Activated naive CD8-positive, alpha-beta T cell treated with anti-CD3 and anti-CD28 coated beads, Interleukin-2, amount 10 ng/mL, durations not matched to agents 7 days and 5 days (primary cell): Measurements from ENCODE around the gene ST3GAL5. TPM values are rescaled to one million over a fixed set of nuclear protein-coding genes. Genes with fewer than 3 reads are reported as not detected.

Experiments
- ATAC-seq: fragments of 150-1000 bp; cut with Tn5 transposase; one replicate; pipeline ENCODE4 v1.10.0; 2021; ENCODE audit warnings: low read depth, moderate library complexity
- POLR2A ChIA-PET: fragments of 350-600 bp; sonication (Branson Sonifier 250); formaldehyde crosslinking; loops from one replicate; lab custom pipeline; 2021; ENCODE audit warnings: antibody characterized with exemption; lab: Charles Lee
- DNase-seq: peaks from one replicate; pipeline ENCODE4 v3.0.0; 2021
- H3K27ac Mint-ChIP-seq: one replicate; pipeline ENCODE4 v1.8.0; 2022; ENCODE audit warnings: mild to moderate bottlenecking, mixed read lengths
- H3K27me3 Mint-ChIP-seq: one replicate; pipeline ENCODE4 v1.8.0; 2022; ENCODE audit warnings: mild to moderate bottlenecking, moderate library complexity, mixed read lengths
- H3K36me3 Mint-ChIP-seq: one replicate; pipeline ENCODE4 v1.8.0; 2021; ENCODE audit warnings: mild to moderate bottlenecking, mixed read lengths
- H3K4me1 Mint-ChIP-seq: one replicate; pipeline ENCODE4 v1.8.0; 2021; ENCODE audit warnings: mixed read lengths
- H3K4me3 Mint-ChIP-seq: one replicate; pipeline ENCODE4 v1.8.0; 2022; ENCODE audit warnings: mild to moderate bottlenecking, moderate library complexity, mixed read lengths
- H3K9me3 Mint-ChIP-seq: one replicate; pipeline ENCODE4 v1.8.0; 2021; ENCODE audit warnings: mixed read lengths
- total RNA-seq, 2 experiments: library from RNA; stranded (reverse); gene quantifications; one replicate each; pipeline ENCODE4 v1.2.3, GENCODE V29; 2021

Gene ST3GAL5
- total RNA-seq, 2 experiments from 2014 or later = 59.9 to 62.8 TPM

- no peak overlapping the region for H3K27ac Mint-ChIP-seq
- no peak for ATAC-seq
- H3K27me3 Mint-ChIP-seq = peaks cover 21% of the 10 kb centered on the region
- POLR2A ChIA-PET = no interaction called here
- H3K9me3 Mint-ChIP-seq = no peaks in the 10 kb centered on the region
- H3K36me3 Mint-ChIP-seq = no peaks in the 10 kb centered on the region
- DNase-seq = no peak
- H3K4me3 Mint-ChIP-seq = no peak overlapping the region
- H3K4me1 Mint-ChIP-seq = no peaks in the 10 kb centered on the region
These were observed 92.2 kb downstream of the ST3GAL5 start for GRCh38 chr2:85796341-85797262.

- Mint-ChIP-seq H3K4me3 (no peak overlapping the region), H3K27ac (no peak overlapping the region), H3K36me3 (no peaks in the 10 kb centered on the region), H3K4me1 (no peaks in the 10 kb centered on the region), H3K9me3 (no peaks in the 10 kb centered on the region), H3K27me3 (peaks cover 25% of the 10 kb centered on the region)
- POLR2A ChIA-PET = no interaction called here
- DNase-seq = no peak
- no peak for ATAC-seq
These were observed 92.8 kb downstream of the ST3GAL5 start for GRCh38 chr2:85796046-85796340.

GRCh38 chr2:85795331-85796045 is 93.3 kb downstream of the ST3GAL5 start:
- H3K36me3 Mint-ChIP-seq = no peaks in the 10 kb centered on the region
- H3K9me3 Mint-ChIP-seq = no peaks in the 10 kb centered on the region

GRCh38 chr2:85794491-85795121 is 94.2 kb downstream of the ST3GAL5 start:
- Mint-ChIP-seq H3K4me3 (no peak overlapping the region), H3K36me3 (no peaks in the 10 kb centered on the region), H3K27ac (no peak overlapping the region), H3K4me1 (no peaks in the 10 kb centered on the region), H3K27me3 (peaks cover 23% of the 10 kb centered on the region), H3K9me3 (no peaks in the 10 kb centered on the region)
- DNase-seq (no peak), ATAC-seq (no peak)
- POLR2A ChIA-PET = no interaction called here

More at GRCh38 chr2:85795331-85796045, 93.3 kb downstream of the ST3GAL5 start:
- H3K4me3 Mint-ChIP-seq = no peak overlapping the region
- POLR2A ChIA-PET = interaction anchor here (0.6 kb wide), 1 partner anchor 104 kb away, joined by 3 read pairs; no protein-coding TSS in a partner anchor
- H3K27ac Mint-ChIP-seq = no peak overlapping the region
- DNase-seq (no peak), ATAC-seq (no peak)
- H3K4me1 Mint-ChIP-seq = no peaks in the 10 kb centered on the region
- H3K27me3 Mint-ChIP-seq = peaks cover 25% of the 10 kb centered on the region

GRCh38 chr2:85794038-85794441 is 94.8 kb downstream of the ST3GAL5 start:
- H3K4me3 Mint-ChIP-seq = no peak overlapping the region
- H3K27me3 Mint-ChIP-seq = peaks cover 24% of the 10 kb centered on the region
- H3K27ac Mint-ChIP-seq = no peak overlapping the region
- DNase-seq = no peak
- no peaks in the 10 kb centered on the region for H3K4me1 Mint-ChIP-seq
- ATAC-seq = no peak
- POLR2A ChIA-PET = no interaction called here
- no peaks in the 10 kb centered on the region for H3K36me3 Mint-ChIP-seq
- no peaks in the 10 kb centered on the region for H3K9me3 Mint-ChIP-seq

- H3K4me1 Mint-ChIP-seq = no peaks in the 10 kb centered on the region
- no peaks in the 10 kb centered on the region for H3K9me3 Mint-ChIP-seq
- peaks cover 24% of the 10 kb centered on the region for H3K27me3 Mint-ChIP-seq
- H3K4me3 Mint-ChIP-seq = no peak overlapping the region
- no peaks in the 10 kb centered on the region for H3K36me3 Mint-ChIP-seq
- no peak overlapping the region for H3K27ac Mint-ChIP-seq
- ATAC-seq = no peak
- DNase-seq = no peak
- POLR2A ChIA-PET = no interaction called here
These were observed 95.2 kb downstream of the ST3GAL5 start for GRCh38 chr2:85793584-85793983.

- H3K27me3 Mint-ChIP-seq = peaks cover 24% of the 10 kb centered on the region
- no peaks in the 10 kb centered on the region for H3K4me1 Mint-ChIP-seq
- DNase-seq (no peak), ATAC-seq (no peak)
- POLR2A ChIA-PET = no interaction called here
- no peaks in the 10 kb centered on the region for H3K9me3 Mint-ChIP-seq
- H3K27ac Mint-ChIP-seq = no peak overlapping the region
- no peak overlapping the region for H3K4me3 Mint-ChIP-seq
- H3K36me3 Mint-ChIP-seq = no peaks in the 10 kb centered on the region
These were observed 95.9 kb downstream of the ST3GAL5 start for GRCh38 chr2:85792783-85793441.

- no peaks in the 10 kb centered on the region for H3K36me3 Mint-ChIP-seq
- ATAC-seq (no peak), DNase-seq (peak; percentile 10)
- POLR2A ChIA-PET = no interaction called here
- no peaks in the 10 kb centered on the region for H3K4me1 Mint-ChIP-seq
- H3K4me3 Mint-ChIP-seq = no peak overlapping the region
- H3K9me3 Mint-ChIP-seq = no peaks in the 10 kb centered on the region
- peaks cover 24% of the 10 kb centered on the region for H3K27me3 Mint-ChIP-seq
- H3K27ac Mint-ChIP-seq = no peak overlapping the region
These were observed 96.9 kb downstream of the ST3GAL5 start for GRCh38 chr2:85791704-85792565.

GRCh38 chr2:85790499-85791188 is 98.1 kb downstream of the ST3GAL5 start:
- no peak for ATAC-seq
- H3K36me3 Mint-ChIP-seq = no peaks in the 10 kb centered on the region

GRCh38 chr2:85790032-85790431 is 98.8 kb downstream of the ST3GAL5 start:
- DNase-seq = no peak
- H3K4me1 Mint-ChIP-seq = peaks cover 7% of the 10 kb centered on the region
- H3K9me3 Mint-ChIP-seq = no peaks in the 10 kb centered on the region
- no peaks in the 10 kb centered on the region for H3K36me3 Mint-ChIP-seq
- no peak for ATAC-seq
- H3K4me3 Mint-ChIP-seq = no peak overlapping the region
- POLR2A ChIA-PET = no interaction called here
- H3K27ac Mint-ChIP-seq = no peak overlapping the region
- peaks cover 33% of the 10 kb centered on the region for H3K27me3 Mint-ChIP-seq

More at GRCh38 chr2:85790499-85791188, 98.1 kb downstream of the ST3GAL5 start:
- H3K27me3 Mint-ChIP-seq = peaks cover 27% of the 10 kb centered on the region
- POLR2A ChIA-PET = no interaction called here
- DNase-seq = no peak
- H3K4me3 Mint-ChIP-seq = no peak overlapping the region
- no peaks in the 10 kb centered on the region for H3K9me3 Mint-ChIP-seq
- H3K4me1 Mint-ChIP-seq = peaks cover 1% of the 10 kb centered on the region
- H3K27ac Mint-ChIP-seq = no peak overlapping the region

GRCh38 chr2:85789271-85789670 is 99.5 kb downstream of the ST3GAL5 start:
- ATAC-seq (no peak), DNase-seq (no peak)
- peaks cover 7% of the 10 kb centered on the region for H3K4me1 Mint-ChIP-seq
- no peak overlapping the region for H3K4me3 Mint-ChIP-seq
- no peaks in the 10 kb centered on the region for H3K9me3 Mint-ChIP-seq
- H3K27ac Mint-ChIP-seq = no peak overlapping the region
- H3K36me3 Mint-ChIP-seq = no peaks in the 10 kb centered on the region
- POLR2A ChIA-PET = no interaction called here
- H3K27me3 Mint-ChIP-seq = peaks cover 34% of the 10 kb centered on the region

- Mint-ChIP-seq H3K36me3 (no peaks in the 10 kb centered on the region), H3K4me3 (no peak overlapping the region), H3K27me3 (peaks cover 29% of the 10 kb centered on the region), H3K27ac (no peak overlapping the region), H3K9me3 (no peaks in the 10 kb centered on the region), H3K4me1 (peaks cover 7% of the 10 kb centered on the region)
- ATAC-seq (no peak), DNase-seq (no peak)
- POLR2A ChIA-PET = no interaction called here
These were observed 100.2 kb downstream of the ST3GAL5 start for GRCh38 chr2:85788603-85789002.
